Ramos (cell line): ENCODE measurements around the gene TUBAL3.
"Not testable (repeated sequence)": the region's sequence is repeated elsewhere in the genome, so short reads cannot be mapped to it uniquely, and the experiment has no call there.

Experiments
- in situ Hi-C: fragments of 300-500 bp; cut with MboI; formaldehyde crosslinking; loops from one replicate; pipeline ENCODE4 v1.14.3; 2022; ENCODE audit warnings: low sequenced_read_pairs; ENCODE audit not compliant: unreplicated experiment

The TUBAL3 gene

GRCh38 chr10:5390607-5391205, 13.9 kb downstream of the TUBAL3 start:
- in situ Hi-C loops, result no loop called here

- in situ Hi-C loops, result loop anchor here (10.0 kb wide), 1 partner anchor 542 kb away; no protein-coding TSS in a partner anchor
Observed at GRCh38 chr10:5387169-5387568, 17.5 kb downstream of the TUBAL3 start.

DNA sequence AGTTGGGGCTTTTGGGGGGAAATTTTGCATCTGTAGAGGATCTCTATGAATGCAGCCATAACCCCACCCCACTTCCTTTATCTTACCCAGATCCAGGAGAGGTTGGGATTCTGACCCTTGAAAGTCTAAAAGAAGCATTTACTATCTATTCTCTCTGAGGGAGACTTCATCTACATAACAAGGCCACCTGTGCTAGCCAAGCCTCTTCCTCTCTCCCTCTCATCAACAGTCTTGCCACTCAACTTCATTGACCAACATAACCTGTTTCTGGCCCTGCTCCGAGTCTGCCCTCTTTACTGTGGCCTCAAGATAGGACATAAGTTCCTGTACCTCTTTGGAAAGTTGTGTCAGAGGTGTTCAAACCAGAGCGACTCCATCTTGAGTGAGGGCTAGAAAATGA, 19.4 kb downstream of the TUBAL3 start:
- in situ Hi-C loops, result loop anchor here (10.0 kb wide), 1 partner anchor 540 kb away; no protein-coding TSS in a partner anchor

- in situ Hi-C loops, result loop anchor here (10.0 kb wide), 1 partner anchor 536 kb away; no protein-coding TSS in a partner anchor
Observed at GRCh38 chr10:5381187-5381586, 23.4 kb downstream of the TUBAL3 start.

DNA sequence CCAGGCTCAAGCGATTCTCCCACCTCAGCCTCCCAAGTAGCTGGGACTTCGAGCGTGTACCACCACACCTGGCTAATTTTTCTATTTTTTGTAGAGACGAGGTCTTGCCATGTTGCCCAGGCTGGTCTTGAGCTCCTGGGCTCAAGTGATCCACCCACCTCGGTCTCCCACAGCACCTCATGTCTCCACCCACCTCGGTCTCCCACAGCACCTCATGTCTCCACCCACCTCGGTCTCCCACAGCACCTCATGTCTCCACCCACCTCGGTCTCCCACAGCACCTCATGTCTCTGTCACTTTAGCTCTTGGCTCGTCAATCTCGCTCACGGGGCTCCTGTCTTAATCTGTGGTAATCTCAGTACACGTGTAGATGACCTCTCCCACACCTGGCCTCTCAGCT, 24.2 kb downstream of the TUBAL3 start:
- in situ Hi-C loops, result loop anchor here (10.0 kb wide), 1 partner anchor 536 kb away; no protein-coding TSS in a partner anchor

DNA sequence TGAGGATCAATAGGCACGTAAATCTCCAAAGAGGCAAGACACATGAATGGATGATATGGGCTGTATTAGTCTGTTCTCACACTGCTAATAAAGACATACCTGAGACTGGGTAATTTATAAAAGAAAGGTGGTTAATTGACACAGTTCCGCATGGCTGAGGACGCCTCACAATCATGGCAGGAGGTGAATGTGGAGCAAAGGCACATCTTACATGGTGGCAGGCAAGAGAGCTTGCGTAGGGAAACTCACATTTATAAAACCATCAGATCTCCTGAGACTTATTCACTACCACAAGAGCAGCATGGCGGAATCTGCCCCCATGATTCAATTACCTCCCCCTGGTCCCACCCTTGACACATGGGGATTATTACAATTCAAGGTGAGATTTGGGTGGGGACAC, 25.4 kb downstream of the TUBAL3 start:
- in situ Hi-C loops, result not testable (repeated sequence)

DNA sequence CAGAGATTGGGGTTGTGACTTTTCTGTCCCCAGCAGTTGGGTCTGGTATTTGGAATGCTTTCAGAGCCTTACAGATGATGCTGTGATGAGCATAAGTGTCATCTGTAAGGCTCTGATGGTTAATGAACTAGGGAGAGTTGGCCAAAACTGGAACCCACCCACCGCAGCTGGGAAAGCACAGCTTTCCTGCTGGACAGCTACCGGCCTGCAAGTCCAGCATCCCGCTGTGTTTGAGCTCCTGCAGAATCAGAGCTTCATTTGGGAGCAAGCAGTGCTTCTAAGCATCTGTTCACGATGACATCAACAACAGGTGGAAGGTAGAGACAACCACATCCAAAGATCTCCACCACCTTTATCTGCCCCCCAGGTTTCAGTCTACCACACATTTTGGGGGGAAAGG, 28.2 kb downstream of the TUBAL3 start:
- in situ Hi-C loops, result no loop called here

DNA sequence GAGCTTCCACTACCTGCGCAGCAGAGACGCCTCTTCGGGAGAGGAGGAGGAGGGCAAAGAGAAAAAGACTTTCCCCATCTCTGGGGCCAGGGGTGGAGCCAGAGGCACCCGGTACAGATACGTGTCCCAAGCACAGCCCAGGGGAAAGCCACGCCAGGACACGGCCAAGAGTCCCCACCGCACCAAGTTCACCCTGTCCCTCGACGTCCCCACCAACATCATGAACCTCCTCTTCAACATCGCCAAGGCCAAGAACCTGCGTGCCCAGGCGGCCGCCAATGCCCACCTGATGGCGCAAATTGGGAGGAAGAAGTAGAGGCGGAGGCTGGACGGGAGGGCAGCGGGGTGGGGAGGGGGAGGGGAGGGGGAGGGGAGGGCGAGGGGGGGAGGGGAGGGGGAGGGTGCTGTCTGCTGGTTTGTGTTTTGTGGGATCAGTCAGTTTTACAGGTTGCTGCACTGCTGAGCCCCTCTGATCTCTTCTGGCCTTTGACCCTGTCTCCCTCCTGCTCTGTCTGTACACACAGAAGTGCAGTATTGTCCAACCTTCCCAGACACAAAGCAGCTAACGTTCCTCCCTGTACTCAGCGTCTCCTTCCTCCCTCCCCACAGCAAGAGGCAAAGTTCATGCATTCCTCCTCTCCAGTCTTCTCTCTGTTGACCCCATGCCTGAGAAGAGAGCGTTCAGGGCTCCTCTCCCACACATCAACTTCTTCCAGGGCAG, 30.6 kb downstream of the TUBAL3 start:
- in situ Hi-C loops, result no loop called here

GRCh38 chr10:5373307-5373706, 31.3 kb downstream of the TUBAL3 start:
- in situ Hi-C loops, result no loop called here

- in situ Hi-C loops, result no loop called here
Observed at GRCh38 chr10:5370493-5371352, 33.9 kb downstream of the TUBAL3 start.

DNA sequence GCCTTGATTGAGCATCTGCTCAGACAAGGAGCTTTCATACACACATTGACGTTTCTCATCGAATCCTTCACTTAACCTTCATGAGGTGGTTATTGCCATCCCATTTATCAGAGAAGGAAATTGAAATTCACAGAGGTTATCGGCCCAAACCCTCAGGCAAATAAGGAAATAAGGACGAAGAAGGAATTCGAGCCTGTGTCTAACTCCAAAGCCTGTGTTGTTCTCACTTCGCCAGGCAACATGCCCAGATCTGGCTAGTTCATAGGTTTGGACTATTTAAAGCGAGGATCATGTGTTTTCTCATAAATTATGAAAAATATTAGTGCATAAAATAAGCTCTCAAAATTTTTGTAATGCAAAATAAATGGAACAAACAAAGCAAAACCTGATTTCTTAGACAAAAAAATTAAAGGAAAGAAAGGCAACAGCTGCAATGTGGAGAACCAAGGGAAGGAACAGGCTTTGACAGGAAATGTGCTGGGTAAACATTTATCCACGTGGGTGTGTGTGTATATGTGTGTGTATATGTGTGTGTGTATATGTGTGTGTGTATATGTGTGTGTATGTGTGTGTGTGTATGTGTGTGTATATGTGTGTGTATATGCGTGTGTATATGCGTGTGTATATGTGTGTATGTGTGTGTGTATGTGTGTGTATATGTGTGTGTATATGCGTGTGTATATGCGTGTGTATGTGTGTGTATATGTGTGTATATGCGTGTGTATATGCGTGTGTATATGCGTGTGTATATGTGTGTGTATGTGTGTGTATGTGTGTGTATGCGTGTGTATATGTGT, 35.1 kb downstream of the TUBAL3 start:
- in situ Hi-C loops, result no loop called here

DNA sequence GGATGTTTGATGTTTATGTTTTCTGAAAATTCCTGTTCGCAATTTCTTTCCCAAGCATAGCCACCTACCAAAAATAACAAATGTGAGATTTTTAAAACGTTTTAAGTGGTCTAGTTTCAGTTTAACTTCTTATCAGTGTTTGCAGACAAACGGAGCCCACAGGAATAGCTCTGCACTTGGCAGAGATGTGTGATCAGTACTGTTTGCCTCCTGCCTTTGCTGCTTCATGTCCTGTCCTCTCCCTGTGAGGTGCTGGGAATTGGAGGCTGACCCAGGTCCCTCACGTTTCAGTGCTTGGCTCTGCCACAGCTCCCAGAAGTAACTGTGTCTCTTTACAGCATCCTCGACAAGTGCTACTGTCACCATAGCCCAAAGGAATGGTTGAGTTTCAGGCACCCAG, 38.7 kb downstream of the TUBAL3 start:
- in situ Hi-C loops, result no loop called here

DNA sequence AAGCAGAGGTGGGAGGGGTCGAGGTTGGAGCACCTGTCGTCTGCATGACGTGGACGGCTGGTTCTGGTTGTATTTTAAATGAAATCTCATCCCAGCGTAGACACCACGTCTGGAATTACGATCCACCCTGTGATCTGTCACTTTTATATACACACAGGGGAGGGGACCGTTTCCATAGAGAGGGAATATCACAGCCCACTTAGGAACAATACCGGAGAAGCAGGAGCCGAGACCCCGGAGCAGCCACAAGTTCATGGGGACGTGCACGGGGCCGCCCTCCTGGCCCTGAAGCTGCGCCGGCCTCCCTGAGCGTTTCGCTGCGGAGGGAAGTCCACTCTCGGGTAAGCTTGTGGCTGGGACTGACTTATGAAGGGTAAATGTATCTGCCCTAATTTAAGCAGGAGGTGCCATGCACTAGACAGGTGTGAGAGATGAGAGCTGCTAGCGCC, 39.7 kb downstream of the TUBAL3 start, which contains the start of gene UCN3:
Gene UCN3, plus strand, starts transcription at position 77 of the 449 bp plus-strand sequence. CDS start 8,755 bp downstream, outside the sequence.
- in situ Hi-C loops, result no loop called here

DNA sequence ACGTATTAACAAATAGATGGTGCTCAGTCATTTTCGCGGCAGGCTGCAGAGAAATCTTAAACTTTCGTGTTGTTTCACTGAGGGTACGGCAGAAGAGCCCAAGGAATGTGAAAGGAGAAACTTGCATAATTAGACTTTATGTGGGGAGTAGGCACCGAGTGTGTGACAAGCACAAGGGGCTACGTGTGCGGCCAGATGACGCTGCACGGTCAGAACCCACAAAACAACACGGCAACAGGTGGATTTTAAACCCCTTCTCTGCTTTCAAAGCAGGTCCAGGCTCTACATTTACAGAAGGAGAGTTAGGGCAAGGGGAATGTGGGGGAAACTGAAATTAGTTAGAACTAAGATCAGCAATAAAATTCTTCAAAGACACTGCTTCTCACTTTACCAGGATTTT, 40.3 kb downstream of the TUBAL3 start:
- in situ Hi-C loops, result no loop called here

- in situ Hi-C loops, result no loop called here
Observed at GRCh38 chr10:5362873-5363272, 41.8 kb downstream of the TUBAL3 start.

DNA sequence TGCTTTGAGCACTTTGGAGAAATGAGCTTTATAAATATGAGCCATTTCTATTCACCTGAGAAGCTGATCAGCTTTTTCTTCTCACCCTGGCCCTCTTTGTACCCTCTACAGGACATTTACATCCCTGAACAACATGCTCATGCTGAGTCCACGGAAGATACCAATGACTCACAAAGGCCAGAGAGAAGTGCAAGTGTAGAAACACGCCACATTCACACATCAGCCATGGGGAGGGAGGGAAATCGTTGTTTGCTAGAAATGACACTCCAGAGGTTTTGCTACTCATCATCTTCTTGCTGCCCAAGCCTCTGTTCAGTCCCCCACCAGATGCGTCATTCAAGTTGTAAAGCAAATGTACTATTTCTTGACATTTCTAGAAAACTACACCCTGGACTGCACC, 42.7 kb downstream of the TUBAL3 start:
- in situ Hi-C loops, result no loop called here

- in situ Hi-C loops, result no loop called here
Observed at GRCh38 chr10:5360318-5360915, 44.2 kb downstream of the TUBAL3 start.

DNA sequence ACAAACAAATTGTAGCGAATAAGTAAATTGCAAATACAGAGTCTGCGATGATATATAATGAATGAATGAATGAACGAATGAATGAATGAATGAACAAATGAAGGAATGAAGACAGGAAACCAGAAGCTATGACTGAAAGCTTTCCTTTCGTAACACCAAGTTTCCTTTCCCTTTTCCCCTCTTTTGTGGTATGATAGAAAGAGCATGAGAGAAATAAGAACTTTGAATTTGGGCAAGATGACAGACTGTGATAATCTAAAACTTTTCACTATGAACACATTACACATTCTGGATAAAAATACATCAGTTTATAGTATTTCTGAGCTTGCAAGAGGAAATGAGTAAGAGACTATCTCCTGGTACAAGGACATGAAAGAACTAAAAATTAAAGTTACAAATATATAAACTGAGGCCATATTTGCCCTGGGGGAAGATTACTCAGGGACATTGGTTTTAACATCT, 48.3 kb downstream of the TUBAL3 start:
- in situ Hi-C loops, result no loop called here

DNA sequence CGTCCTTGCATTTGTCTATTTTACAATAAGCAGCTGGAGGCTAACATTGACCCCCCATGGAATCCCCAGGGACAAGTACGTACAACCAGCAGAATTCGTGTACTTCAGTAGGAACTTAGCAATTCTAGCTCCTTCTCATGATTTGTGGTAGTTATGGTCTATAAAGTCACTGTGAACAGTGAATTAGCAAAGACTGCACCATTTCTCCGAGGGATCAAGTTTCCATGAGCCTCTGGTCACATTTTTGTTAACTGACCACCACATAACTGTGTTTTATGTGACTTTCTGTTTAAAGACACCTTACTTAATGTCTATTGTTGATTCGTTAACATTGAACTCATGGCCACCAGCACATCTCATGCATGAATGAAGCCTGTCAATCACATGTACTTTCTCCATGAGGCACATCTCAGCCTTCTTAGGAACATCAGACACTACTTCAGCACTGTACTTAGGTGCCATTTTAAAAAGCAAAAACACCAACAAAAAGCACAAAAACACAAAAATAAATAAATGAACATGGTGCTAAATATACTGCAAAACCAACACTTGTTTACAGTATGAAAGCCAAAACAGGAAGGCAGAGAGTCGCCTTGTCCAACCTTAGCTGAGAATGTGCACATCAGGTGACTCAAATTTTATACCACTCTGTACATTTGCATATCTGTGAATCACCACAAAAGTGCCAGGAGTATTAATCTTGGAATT, 48.9 kb downstream of the TUBAL3 start:
- in situ Hi-C loops, result no loop called here
